DOHH2 (cell line): Measurements from ENCODE around the gene ZBTB8A.

Experiments used
- H3F3A ChIP-seq: fragments of 200-600 bp; sonication (generic), shearing (Covaris generic); 2 replicates; pipeline ENCODE4 v1.6.0; 2016; ENCODE audit warnings: antibody characterized with exemption, mild to moderate bottlenecking; ENCODE audit not compliant: control insufficient read depth, insufficient read depth
- H3K27ac ChIP-seq: fragments of 200-600 bp; sonication (generic); 2 replicates; pipeline ENCODE4 v1.5.1; 2014; ENCODE audit warnings: low read depth, mild to moderate bottlenecking, low read length, moderate library complexity
- H3K27me3 ChIP-seq: fragments of 200-600 bp; sonication (generic); 2 replicates; pipeline ENCODE4 v1.6.1; 2014; ENCODE audit warnings: mild to moderate bottlenecking, low read length, mixed read lengths; ENCODE audit not compliant: control insufficient read depth
- H3K36me3 ChIP-seq: fragments of 200-600 bp; sonication (generic); 2 replicates; pipeline ENCODE4 v1.6.1; 2014; ENCODE audit warnings: mild to moderate bottlenecking, low read length, moderate library complexity, mixed read lengths; ENCODE audit not compliant: control insufficient read depth
- H3K4me1 ChIP-seq: fragments of 200-600 bp; sonication (generic); 2 replicates; pipeline ENCODE4 v1.6.1; 2014; ENCODE audit warnings: mild to moderate bottlenecking, low read length, mixed read lengths; ENCODE audit not compliant: control insufficient read depth
- H3K4me2 ChIP-seq: fragments of 200-600 bp; sonication (generic); 2 replicates; pipeline ENCODE4 v1.6.0; 2014; ENCODE audit warnings: mild to moderate bottlenecking, low read length, moderate library complexity
- H3K4me3 ChIP-seq: fragments of 200-600 bp; sonication (generic); 2 replicates; pipeline ENCODE4 v1.5.1; 2014; ENCODE audit warnings: mild to moderate bottlenecking, low read length, mixed read lengths
- H3K79me2 ChIP-seq: fragments of 200-600 bp; sonication (generic); 2 replicates; pipeline ENCODE4 v1.6.1; 2014; ENCODE audit warnings: mild to moderate bottlenecking, low read length, mixed read lengths; ENCODE audit not compliant: control insufficient read depth
- H3K9me2 ChIP-seq: fragments of 200-600 bp; sonication (generic); replicated peaks from 2 replicates; pipeline ENCODE4 v1.6.1; 2014; ENCODE audit warnings: mild to moderate bottlenecking, low read length, mixed read lengths; ENCODE audit not compliant: control insufficient read depth
- H3K9me3 ChIP-seq: fragments of 200-600 bp; sonication (generic); 2 replicates; pipeline ENCODE4 v1.6.1; 2014; ENCODE audit warnings: antibody characterized with exemption, low read length, mixed read lengths; ENCODE audit not compliant: control insufficient read depth, insufficient read depth
- H4K20me1 ChIP-seq: fragments of 200-600 bp; sonication (generic); 2 replicates; pipeline ENCODE4 v1.6.0; 2014; ENCODE audit warnings: low read depth, mild to moderate bottlenecking, antibody characterized with exemption, low read length, moderate library complexity; ENCODE audit not compliant: control insufficient read depth, insufficient read depth
- CTCF ChIP-seq: fragments of 200-600 bp; sonication (generic); IDR thresholded peaks from one replicate; pipeline ENCODE4 v1.5.1; 2014; ENCODE audit warnings: antibody characterized with exemption, mild to moderate bottlenecking, low read depth, low read length; ENCODE audit not compliant: poor library complexity, severe bottlenecking
- EZH2phosphoT487 ChIP-seq: fragments of 200-600 bp; sonication (generic); IDR thresholded peaks from 2 replicates; pipeline ENCODE4 v1.6.1; 2017; ENCODE audit warnings: borderline replicate concordance, mild to moderate bottlenecking, antibody characterized with exemption, low read length, moderate library complexity, mixed read lengths

The ZBTB8A gene

GRCh38 chr1:32540605-32541004 lies 1.4 kb downstream of the ZBTB8A start:
- no peaks in the 10 kb centered on the region for H3K9me3 ChIP-seq
- H3K4me2 ChIP-seq = no peak overlapping the region
- no peak overlapping the region for H3K4me3 ChIP-seq
- no peaks in the 10 kb centered on the region for H3K9me2 ChIP-seq
- no peaks in the 10 kb centered on the region for H3K79me2 ChIP-seq
- H3F3A ChIP-seq = no peaks in the 10 kb centered on the region
- no peaks in the 10 kb centered on the region for H3K36me3 ChIP-seq
- peaks cover 13% of the 10 kb centered on the region for H3K4me1 ChIP-seq
- H3K27ac ChIP-seq = no peak overlapping the region
- H3K27me3 ChIP-seq = peaks cover 46% of the 10 kb centered on the region
- H4K20me1 ChIP-seq = no peaks in the 10 kb centered on the region
- TF ChIP-seq CTCF (no peak), EZH2phosphoT487 (no peak)

- no peaks in the 10 kb centered on the region for H3K79me2 ChIP-seq
- TF ChIP-seq CTCF (no peak), EZH2phosphoT487 (no peak)
Observed at GRCh38 chr1:32541064-32541566, 1.9 kb downstream of the ZBTB8A start.

GRCh38 chr1:32546611-32547010 lies 7.4 kb downstream of the ZBTB8A start:
- Histone ChIP-seq H3F3A (no peaks in the 10 kb centered on the region), H4K20me1 (no peaks in the 10 kb centered on the region), H3K9me2 (no peaks in the 10 kb centered on the region), H3K4me1 (no peaks in the 10 kb centered on the region), H3K4me3 (no peak overlapping the region), H3K27ac (no peak overlapping the region), H3K4me2 (no peak overlapping the region), H3K9me3 (no peaks in the 10 kb centered on the region), H3K36me3 (no peaks in the 10 kb centered on the region), H3K27me3 (peaks cover 3% of the 10 kb centered on the region; the same call in 1 of the 2 replicates), H3K79me2 (no peaks in the 10 kb centered on the region)
- TF ChIP-seq CTCF = no peak
- no peak for TF ChIP-seq EZH2phosphoT487

More at GRCh38 chr1:32541064-32541566, 1.9 kb downstream of the ZBTB8A start:
- H3K9me3 ChIP-seq = no peaks in the 10 kb centered on the region
- no peak overlapping the region for H3K4me3 ChIP-seq
- H4K20me1 ChIP-seq = no peaks in the 10 kb centered on the region
- H3K27ac ChIP-seq = no peak overlapping the region
- peaks cover 42% of the 10 kb centered on the region for H3K27me3 ChIP-seq
- H3F3A ChIP-seq = no peaks in the 10 kb centered on the region
- no peaks in the 10 kb centered on the region for H3K36me3 ChIP-seq
- H3K4me2 ChIP-seq = no peak overlapping the region
- H3K4me1 ChIP-seq = peaks cover 8% of the 10 kb centered on the region
- H3K9me2 ChIP-seq = no peaks in the 10 kb centered on the region
